Measurements from ENCODE around the gene TST. TPM values are rescaled to one million over a fixed set of nuclear protein-coding genes. Genes with fewer than 3 reads are reported as not detected.

The TST gene
- total and polyA plus RNA-seq, 2 of the 8 experiments (the other 6 are each of a cell fraction or from before 2014, with no cell fraction given), result 22.6 to 61.6 TPM

DNA sequence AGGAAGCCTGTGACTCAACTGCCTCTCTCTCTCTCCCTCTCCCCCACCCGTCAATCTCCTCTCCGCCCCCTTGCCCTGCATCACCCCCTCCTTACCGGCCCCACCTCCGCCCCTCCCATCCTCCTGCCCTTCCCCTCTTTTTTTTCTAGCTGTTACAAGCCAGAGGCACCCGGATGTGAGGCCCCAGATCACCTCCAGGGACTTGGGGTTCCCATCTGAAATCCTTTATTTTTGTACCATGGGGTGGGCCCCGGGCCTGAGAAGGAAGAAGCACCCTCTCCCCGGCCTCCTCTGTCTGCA, 43.1 kb upstream of the TST start (continued):
- TF ChIP-seq CHD7 (IDR thresholded peaks at IDR 0.05; ENCODE audit: insufficient replicate concordance, low read length) (no peak), BACH1 (IDR thresholded peaks at IDR 0.05; ENCODE audit: low read length) (no peak), USF2 (IDR thresholded peaks at IDR 0.05; ENCODE audit: low read length) (no peak), RAD21 (IDR thresholded peaks at IDR 0.05 in 1 of 2, conservative IDR thresholded peaks at IDR 0.05 in 1 of 2; ENCODE audit: low read depth in 2 of 2, low read length in 2 of 2) (no peak), CTBP2 (IDR thresholded peaks at IDR 0.05; ENCODE audit: borderline replicate concordance, insufficient read depth, insufficient read length, low read length) (no peak)

All from H1 (cell line).